HUES64 (cell line): ENCODE data around the gene GBA2.
A peak's percentile ranks its signal among the peaks of the same experiment; 100 is the strongest.

ENCODE experiments used
- H3K27ac ChIP-seq: 2 replicates; pipeline ENCODE4 v1.7.0; 2013; ENCODE audit warnings: low read depth, low read length, inconsistent platforms
- H3K27me3 ChIP-seq: 2 replicates; pipeline ENCODE4 v1.6.1; 2013; ENCODE audit warnings: mild to moderate bottlenecking, low read length; ENCODE audit not compliant: insufficient read depth
- H3K36me3 ChIP-seq: 2 replicates; pipeline ENCODE4 v1.6.1; 2013; ENCODE audit warnings: mild to moderate bottlenecking, low read length; ENCODE audit not compliant: insufficient read depth
- H3K4me1 ChIP-seq: 2 replicates; pipeline ENCODE4 v1.6.1; 2013; ENCODE audit warnings: mild to moderate bottlenecking, low read length, moderate library complexity; ENCODE audit not compliant: insufficient read depth
- H3K4me3 ChIP-seq: 2 replicates; pipeline ENCODE4 v1.5.1; 2013; ENCODE audit warnings: mild to moderate bottlenecking, low read length, moderate library complexity
- H3K9ac ChIP-seq: 2 replicates; pipeline ENCODE4 v1.6.1; 2013; ENCODE audit warnings: mild to moderate bottlenecking, low read depth, low read length
- H3K9me3 ChIP-seq: 2 replicates; pipeline ENCODE4 v1.6.1; 2013; ENCODE audit warnings: low read depth, low read length; ENCODE audit not compliant: insufficient read depth
- WGBS: fragments of 150-250, 120-280 bp; methylation state at CpG from one replicate; pipeline ENCODE4 v1.1.7; 2013; ENCODE audit warnings: missing lambda C conversion rate; 5-methylcytosine and 5-hydroxymethylcytosine counted together

The GBA2 gene

GRCh38 chr9:35714579-35715252, 34.3 kb downstream of the GBA2 start:
- H3K27ac ChIP-seq, result peak overlapping the region; percentile 31; the same call in 1 of the 2 replicates
- no peaks in the 10 kb centered on the region for H3K9me3 ChIP-seq
- no peaks in the 10 kb centered on the region for H3K27me3 ChIP-seq
- WGBS, result 97% methylated on average over 13 of the region's 13 CpGs
- H3K36me3 ChIP-seq, result peaks cover 94% of the 10 kb centered on the region
- no peak overlapping the region for H3K9ac ChIP-seq
- no peaks in the 10 kb centered on the region for H3K4me1 ChIP-seq
- no peak overlapping the region for H3K4me3 ChIP-seq

- Histone ChIP-seq H3K27ac (no peak overlapping the region), H3K4me3 (no peak overlapping the region), H3K27me3 (no peaks in the 10 kb centered on the region), H3K9me3 (no peaks in the 10 kb centered on the region), H3K9ac (no peak overlapping the region), H3K36me3 (peaks cover 92% of the 10 kb centered on the region), H3K4me1 (no peaks in the 10 kb centered on the region)
- WGBS, result 94% methylated on average over 6 of the region's 6 CpGs
Measured at GRCh38 chr9:35714123-35714522, 34.9 kb downstream of the GBA2 start.

GRCh38 chr9:35713578-35713977, 35.5 kb downstream of the GBA2 start:
- Histone ChIP-seq H3K4me3 (no peak overlapping the region), H3K4me1 (no peaks in the 10 kb centered on the region), H3K36me3 (peaks cover 92% of the 10 kb centered on the region), H3K9me3 (no peaks in the 10 kb centered on the region), H3K27me3 (no peaks in the 10 kb centered on the region), H3K27ac (no peak overlapping the region), H3K9ac (no peak overlapping the region)
- 93% methylated on average over 3 of the region's 3 CpGs for WGBS

GRCh38 chr9:35712762-35713400, 36.1 kb downstream of the GBA2 start:
- WGBS, result 93% methylated on average over 11 of the region's 11 CpGs
- H3K9ac ChIP-seq, result no peak overlapping the region
- no peaks in the 10 kb centered on the region for H3K9me3 ChIP-seq
- peaks cover 92% of the 10 kb centered on the region for H3K36me3 ChIP-seq
- H3K4me3 ChIP-seq, result no peak overlapping the region
- no peaks in the 10 kb centered on the region for H3K4me1 ChIP-seq
- no peaks in the 10 kb centered on the region for H3K27me3 ChIP-seq
- H3K27ac ChIP-seq, result no peak overlapping the region

GRCh38 chr9:35711501-35712428, 37.3 kb downstream of the GBA2 start:
- Histone ChIP-seq H3K4me1 (no peaks in the 10 kb centered on the region), H3K9ac (no peak overlapping the region), H3K9me3 (no peaks in the 10 kb centered on the region), H3K4me3 (no peak overlapping the region), H3K27ac (no peak overlapping the region), H3K36me3 (peaks cover 92% of the 10 kb centered on the region), H3K27me3 (no peaks in the 10 kb centered on the region)
- WGBS, result 88% methylated on average over 21 of the region's 21 CpGs

- H3K27ac ChIP-seq, result no peak overlapping the region
- H3K4me3 ChIP-seq, result no peak overlapping the region
- H3K36me3 ChIP-seq, result peaks cover 92% of the 10 kb centered on the region
Measured at GRCh38 chr9:35710818-35711500, 38.1 kb downstream of the GBA2 start.

GRCh38 chr9:35708146-35708545, 40.9 kb downstream of the GBA2 start:
- H3K9ac ChIP-seq, result no peak overlapping the region

More at GRCh38 chr9:35710818-35711500, 38.1 kb downstream of the GBA2 start:
- WGBS, result 94% methylated on average over 5 of the region's 7 CpGs
- no peaks in the 10 kb centered on the region for H3K27me3 ChIP-seq
- no peaks in the 10 kb centered on the region for H3K9me3 ChIP-seq
- H3K4me1 ChIP-seq, result no peaks in the 10 kb centered on the region
- H3K9ac ChIP-seq, result no peak overlapping the region

GRCh38 chr9:35706951-35707350, 42.1 kb downstream of the GBA2 start:
- H3K9me3 ChIP-seq, result no peaks in the 10 kb centered on the region
- H3K27ac ChIP-seq, result no peak overlapping the region
- no peaks in the 10 kb centered on the region for H3K27me3 ChIP-seq
- H3K36me3 ChIP-seq, result peaks cover 93% of the 10 kb centered on the region
- no peak overlapping the region for H3K9ac ChIP-seq
- no peaks in the 10 kb centered on the region for H3K4me1 ChIP-seq
- WGBS, result 94% methylated on average over 10 of the region's 10 CpGs
- no peak overlapping the region for H3K4me3 ChIP-seq

More at GRCh38 chr9:35708146-35708545, 40.9 kb downstream of the GBA2 start:
- no peaks in the 10 kb centered on the region for H3K4me1 ChIP-seq
- H3K36me3 ChIP-seq, result peaks cover 94% of the 10 kb centered on the region
- 89% methylated on average over 4 of the region's 4 CpGs for WGBS
- H3K27ac ChIP-seq, result no peak overlapping the region
- H3K9me3 ChIP-seq, result no peaks in the 10 kb centered on the region
- H3K4me3 ChIP-seq, result no peak overlapping the region
- H3K27me3 ChIP-seq, result no peaks in the 10 kb centered on the region

- peaks cover 93% of the 10 kb centered on the region for H3K36me3 ChIP-seq
- no peaks in the 10 kb centered on the region for H3K9me3 ChIP-seq
- no peak overlapping the region for H3K9ac ChIP-seq
- WGBS, result 95% methylated on average over 7 of the region's 7 CpGs
- no peaks in the 10 kb centered on the region for H3K4me1 ChIP-seq
- no peak overlapping the region for H3K4me3 ChIP-seq
- no peak overlapping the region for H3K27ac ChIP-seq
- no peaks in the 10 kb centered on the region for H3K27me3 ChIP-seq
Measured at GRCh38 chr9:35705836-35706430, 43.1 kb downstream of the GBA2 start.

GRCh38 chr9:35705372-35705771, 43.7 kb downstream of the GBA2 start:
- H3K36me3 ChIP-seq, result peaks cover 93% of the 10 kb centered on the region
- H3K9ac ChIP-seq, result no peak overlapping the region
- no peaks in the 10 kb centered on the region for H3K4me1 ChIP-seq

More at GRCh38 chr9:35705372-35705771, 43.7 kb downstream of the GBA2 start:
- Histone ChIP-seq H3K27ac (no peak overlapping the region), H3K4me3 (no peak overlapping the region), H3K9me3 (no peaks in the 10 kb centered on the region), H3K27me3 (no peaks in the 10 kb centered on the region)
- 89% methylated on average over 8 of the region's 8 CpGs for WGBS
